ENCODE results near the gene ILF3.

DNA sequence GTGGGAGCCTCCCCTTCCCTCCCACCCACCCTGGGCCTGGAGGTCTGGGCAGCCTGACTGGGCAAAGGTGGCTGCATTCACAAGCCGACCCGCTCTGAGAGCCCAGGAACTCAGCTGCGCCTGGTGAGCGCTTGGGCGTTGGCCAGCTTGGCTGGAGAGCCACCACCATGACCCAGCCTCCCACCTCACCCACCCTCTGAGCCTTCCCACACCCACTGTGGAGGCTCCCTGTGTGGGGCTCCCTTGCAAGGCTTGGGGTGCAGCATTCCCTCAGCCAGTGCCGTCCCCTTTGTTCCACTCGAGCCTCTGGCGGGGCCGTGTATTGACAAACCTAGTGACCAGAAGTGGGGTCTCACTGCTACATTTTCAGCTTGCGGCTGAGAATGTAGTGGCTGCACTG is 32.0 kb downstream of the ILF3 start:
- TF ChIP-seq, protein P1, sequence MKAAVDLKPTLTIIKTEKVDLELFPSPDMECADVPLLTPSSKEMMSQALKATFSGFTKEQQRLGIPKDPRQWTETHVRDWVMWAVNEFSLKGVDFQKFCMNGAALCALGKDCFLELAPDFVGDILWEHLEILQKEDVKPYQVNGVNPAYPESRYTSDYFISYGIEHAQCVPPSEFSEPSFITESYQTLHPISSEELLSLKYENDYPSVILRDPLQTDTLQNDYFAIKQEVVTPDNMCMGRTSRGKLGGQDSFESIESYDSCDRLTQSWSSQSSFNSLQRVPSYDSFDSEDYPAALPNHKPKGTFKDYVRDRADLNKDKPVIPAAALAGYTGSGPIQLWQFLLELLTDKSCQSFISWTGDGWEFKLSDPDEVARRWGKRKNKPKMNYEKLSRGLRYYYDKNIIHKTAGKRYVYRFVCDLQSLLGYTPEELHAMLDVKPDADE (IDR thresholded peaks at IDR 0.05) = no peak
- TF ChIP-seq, protein P2, sequence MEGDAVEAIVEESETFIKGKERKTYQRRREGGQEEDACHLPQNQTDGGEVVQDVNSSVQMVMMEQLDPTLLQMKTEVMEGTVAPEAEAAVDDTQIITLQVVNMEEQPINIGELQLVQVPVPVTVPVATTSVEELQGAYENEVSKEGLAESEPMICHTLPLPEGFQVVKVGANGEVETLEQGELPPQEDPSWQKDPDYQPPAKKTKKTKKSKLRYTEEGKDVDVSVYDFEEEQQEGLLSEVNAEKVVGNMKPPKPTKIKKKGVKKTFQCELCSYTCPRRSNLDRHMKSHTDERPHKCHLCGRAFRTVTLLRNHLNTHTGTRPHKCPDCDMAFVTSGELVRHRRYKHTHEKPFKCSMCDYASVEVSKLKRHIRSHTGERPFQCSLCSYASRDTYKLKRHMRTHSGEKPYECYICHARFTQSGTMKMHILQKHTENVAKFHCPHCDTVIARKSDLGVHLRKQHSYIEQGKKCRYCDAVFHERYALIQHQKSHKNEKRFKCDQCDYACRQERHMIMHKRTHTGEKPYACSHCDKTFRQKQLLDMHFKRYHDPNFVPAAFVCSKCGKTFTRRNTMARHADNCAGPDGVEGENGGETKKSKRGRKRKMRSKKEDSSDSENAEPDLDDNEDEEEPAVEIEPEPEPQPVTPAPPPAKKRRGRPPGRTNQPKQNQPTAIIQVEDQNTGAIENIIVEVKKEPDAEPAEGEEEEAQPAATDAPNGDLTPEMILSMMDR (conservative IDR thresholded peaks at IDR 0.05; ENCODE audit: low read depth in 2 of 2) = no peak
- no peak for TF ChIP-seq STAT1 (IDR thresholded peaks at IDR 0.05; ENCODE audit: unreplicated experiment)
